ENCODE data around the gene L3MBTL4.

GRCh38 chr18:6198585-6198984 is 216.1 kb downstream of the L3MBTL4 start:
- TF ChIP-seq CTCF (IDR thresholded peaks at IDR 0.05) (no peak), EZH2 (IDR thresholded peaks at IDR 0.05) (no peak)

Data from neural progenitor cell (in vitro differentiated cells).